Uterus (tissue), 4 donors: ENCODE measurements around the gene ESPN. TPM values are rescaled to one million over a fixed set of nuclear protein-coding genes. Genes with fewer than 3 reads are reported as not detected.

ENCODE experiments used
- DNase-seq, 2 donors: peaks; one replicate each; pipeline ENCODE4 v3.0.0-alpha.2; 2019 to 2020
- H3K27ac ChIP-seq, 2 donors: fragments of 200-600 bp; sonication (generic); 1 replicate in 1 of 2; 2 replicates in 1 of 2; pipeline ENCODE4 v1.5.1; 2016 to 2018
- H3K27me3 ChIP-seq, 2 donors: fragments of 200-600 bp; sonication (generic); one replicate each; pipeline ENCODE4 v1.5.1; 2018 to 2019; ENCODE audit warnings: control low read depth in 1 of 2
- H3K36me3 ChIP-seq, 2 donors: fragments of 200-600 bp; sonication (generic); one replicate each; pipeline ENCODE4 v1.5.1; 2019; ENCODE audit warnings: control low read depth in 1 of 2
- H3K4me1 ChIP-seq, 2 donors: fragments of 200-600 bp; sonication (generic); one replicate each; pipeline ENCODE4 v1.5.1; 2018 to 2019; ENCODE audit warnings: control low read depth in 1 of 2
- H3K4me3 ChIP-seq, 2 donors: fragments of 200-600 bp; sonication (generic); 1 replicate in 1 of 2; 2 replicates in 1 of 2; pipeline ENCODE4 v1.5.1; 2018 to 2019; ENCODE audit warnings: mild to moderate bottlenecking in 1 of 2
- H3K9me3 ChIP-seq, 2 donors: fragments of 200-600 bp; sonication (generic); one replicate each; pipeline ENCODE4 v1.5.1; 2019; ENCODE audit warnings: control low read depth in 1 of 2
- CTCF ChIP-seq, 4 experiments: fragments of 200-600 bp in 2 of 4; fragments of 450-650 bp in 2 of 4; sonication (generic) in 2 of 4; IDR thresholded peaks; one replicate each; pipeline ENCODE4 v1.5.1; 2016 to 2019; ENCODE audit warnings: antibody characterized with exemption in 4 of 4, mild to moderate bottlenecking in 2 of 4, moderate library complexity in 1 of 4
- POLR2A ChIP-seq, 2 donors: fragments of 450-650 bp; IDR thresholded peaks; one replicate each; pipeline ENCODE4 v1.6.1; 2016; ENCODE audit warnings: antibody characterized with exemption in 2 of 2, mild to moderate bottlenecking in 1 of 2, moderate library complexity in 1 of 2
- intact Hi-C: fragments of 100-400 bp; cut with DNase I; formaldehyde crosslinking; loops from one replicate; pipeline ENCODE4 v1.15.1; 2023; ENCODE audit warnings: low total_unique reads
- total RNA-seq, 4 donors: library from RNA; depleted of rRNA in 3 of 4; stranded (reverse); fragments of >200 nt in 3 of 4; gene quantifications; one replicate each; pipeline versions ENCODE4 v1.1.0 to v1.2.4, GENCODE V29; 2014 to 2023
- donor health status: DM: yes; HTN: yes; CAD: no.

The ESPN gene
- total RNA-seq, 4 donors from 2014 or later = 0.58 to 2.5 TPM; not detected in 2

DNA sequence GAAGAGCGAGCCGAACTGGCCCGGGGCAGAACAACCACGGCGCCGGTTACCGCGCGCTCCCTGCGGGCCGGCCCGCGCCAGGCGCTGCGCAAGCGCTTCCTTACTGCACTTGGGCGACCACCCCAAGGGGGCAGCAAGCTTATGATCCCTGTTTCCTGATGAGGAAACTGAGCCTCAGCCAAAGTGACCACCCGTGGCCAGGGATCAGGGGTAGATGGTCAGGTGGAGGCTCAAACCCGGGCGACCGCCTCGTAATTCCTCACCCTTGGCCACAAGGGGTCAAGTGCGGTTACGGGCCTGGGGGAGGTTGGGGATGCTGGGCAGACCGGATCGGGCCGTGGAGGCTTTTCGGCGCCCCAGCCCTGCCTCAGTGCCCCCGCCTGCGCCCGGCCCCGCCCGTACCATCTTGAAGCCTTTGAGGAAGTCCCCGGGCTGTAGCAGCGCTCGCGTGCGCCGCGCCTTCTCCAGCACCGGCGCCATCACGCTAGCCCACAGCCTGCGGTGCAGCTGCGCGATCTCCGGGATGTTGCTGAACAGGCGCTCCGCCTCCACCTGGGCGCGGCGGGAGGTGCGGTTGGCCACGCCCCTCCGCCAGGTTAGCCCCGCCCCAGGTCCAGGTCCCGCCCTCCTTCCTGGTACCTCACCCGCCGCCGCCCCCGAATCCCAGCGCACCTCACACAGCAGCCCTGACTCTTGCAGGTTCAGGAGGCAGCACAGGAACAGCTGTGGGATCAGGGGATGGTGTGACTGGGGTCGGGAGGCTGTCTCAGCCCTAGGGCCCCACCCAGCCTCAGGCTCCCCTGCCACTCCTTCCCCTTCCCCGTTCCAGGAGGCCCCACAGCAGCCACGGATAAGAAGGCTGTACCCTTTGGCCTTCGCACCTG lies 46.8 kb downstream of the ESPN start:
- intact Hi-C loops = no loop called here
- no peak overlapping the region for H3K27ac ChIP-seq
- no peak for DNase-seq
- no peaks in the 10 kb centered on the region for H3K9me3 ChIP-seq
- no peaks in the 10 kb centered on the region for H3K36me3 ChIP-seq
- no peaks in the 10 kb centered on the region for H3K4me1 ChIP-seq
- H3K4me3 ChIP-seq = no peak overlapping the region
- TF ChIP-seq CTCF (IDR thresholded peaks at IDR 0.05) (no peak), POLR2A (IDR thresholded peaks at IDR 0.05) (no peak)
- H3K27me3 ChIP-seq = no peaks in the 10 kb centered on the region

- no peak for DNase-seq
- Histone ChIP-seq H3K27me3 (no peaks in the 10 kb centered on the region), H3K9me3 (no peaks in the 10 kb centered on the region), H3K4me3 (no peak overlapping the region), H3K4me1 (no peaks in the 10 kb centered on the region), H3K27ac (no peak overlapping the region), H3K36me3 (no peaks in the 10 kb centered on the region)
- intact Hi-C loops = no loop called here
- TF ChIP-seq CTCF (IDR thresholded peaks at IDR 0.05) (no peak), POLR2A (IDR thresholded peaks at IDR 0.05) (no peak)
These were observed 47.4 kb downstream of the ESPN start for GRCh38 chr1:6471970-6472368.

- H3K36me3 ChIP-seq = no peaks in the 10 kb centered on the region
- intact Hi-C loops = no loop called here
These were observed 47.8 kb downstream of the ESPN start for GRCh38 chr1:6472391-6472790.

GRCh38 chr1:6473156-6473555 lies 48.6 kb downstream of the ESPN start:
- TF ChIP-seq CTCF (IDR thresholded peaks at IDR 0.05) (no peak), POLR2A (IDR thresholded peaks at IDR 0.05) (no peak)
- DNase-seq = no peak
- intact Hi-C loops = no loop called here
- Histone ChIP-seq H3K4me1 (no peaks in the 10 kb centered on the region), H3K27ac (no peak overlapping the region), H3K27me3 (no peaks in the 10 kb centered on the region), H3K9me3 (no peaks in the 10 kb centered on the region), H3K4me3 (no peak overlapping the region), H3K36me3 (no peaks in the 10 kb centered on the region)

More at GRCh38 chr1:6472391-6472790, 47.8 kb downstream of the ESPN start:
- H3K27ac ChIP-seq = no peak overlapping the region
- DNase-seq = no peak
- H3K9me3 ChIP-seq = no peaks in the 10 kb centered on the region
- TF ChIP-seq POLR2A (IDR thresholded peaks at IDR 0.05) (no peak), CTCF (IDR thresholded peaks at IDR 0.05) (no peak)
- H3K27me3 ChIP-seq = no peaks in the 10 kb centered on the region
- H3K4me3 ChIP-seq = no peak overlapping the region
- no peaks in the 10 kb centered on the region for H3K4me1 ChIP-seq

DNA sequence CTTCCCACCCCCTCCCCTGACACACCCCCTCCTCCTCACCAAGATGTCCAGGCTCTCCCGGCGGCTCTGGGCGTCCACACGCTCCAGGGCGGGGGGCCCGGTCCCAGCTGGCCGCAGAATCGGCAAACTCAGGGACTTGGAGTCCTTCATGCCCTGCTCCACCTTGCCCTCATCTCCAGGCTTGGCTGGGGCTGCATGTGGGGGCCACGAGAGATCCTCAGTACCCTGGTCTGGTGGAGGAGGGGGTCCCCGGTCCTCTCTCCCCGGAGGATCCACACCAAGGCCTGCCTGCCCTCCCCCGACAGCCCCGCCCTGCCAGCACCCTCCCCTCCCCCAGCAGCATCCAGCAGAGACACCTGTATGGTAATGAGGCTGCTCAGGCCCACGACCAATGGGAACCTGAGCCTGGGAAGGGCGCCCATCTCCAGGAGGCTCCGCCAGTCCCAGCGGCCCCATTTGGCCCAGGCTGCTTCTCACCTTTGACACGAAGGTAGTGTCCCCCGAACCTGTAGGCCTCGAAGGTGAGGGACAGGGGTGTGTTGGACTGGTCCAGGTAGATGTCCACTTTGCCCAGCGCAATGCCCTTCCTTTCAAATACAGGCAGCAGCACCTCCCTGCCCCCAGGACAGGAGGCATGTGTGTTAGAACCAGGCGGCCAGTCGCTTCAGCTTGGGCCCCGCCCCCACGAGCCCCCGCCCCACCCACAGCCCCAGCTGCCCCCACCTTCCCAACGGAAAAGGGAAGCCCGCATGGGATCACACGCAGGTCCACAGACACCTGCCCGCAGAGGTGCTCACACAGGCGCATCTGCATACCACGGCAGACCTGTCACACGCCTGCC lies 49.6 kb downstream of the ESPN start:
- TF ChIP-seq CTCF (IDR thresholded peaks at IDR 0.05) (no peak), POLR2A (IDR thresholded peaks at IDR 0.05) (no peak)
- Histone ChIP-seq H3K27ac (no peak overlapping the region), H3K27me3 (no peaks in the 10 kb centered on the region), H3K4me1 (no peaks in the 10 kb centered on the region), H3K4me3 (no peak overlapping the region), H3K9me3 (no peaks in the 10 kb centered on the region), H3K36me3 (no peaks in the 10 kb centered on the region)
- DNase-seq = no peak
- intact Hi-C loops = no loop called here
